ENCODE data around the gene INPP5E.

INPP5E gene

GRCh38 chr9:136442265-136442664 is 2.6 kb upstream of the INPP5E start:
- Histone ChIP-seq H2AFZ (ENCODE audit: low read length) (no peak overlapping the region), H3K9me2 (ENCODE audit: low read depth, low read length) (no peaks in the 10 kb centered on the region), H3K4me2 (ENCODE audit: low read length) (no peak overlapping the region), H3K27me3 (ENCODE audit: insufficient read depth, low read length) (no peaks in the 10 kb centered on the region), H3K4me3 (ENCODE audit: low read depth, low read length, poor library complexity, severe bottlenecking) (no peak overlapping the region), H3K4me1 (ENCODE audit: insufficient read depth, low read length, severe bottlenecking) (peaks cover 23% of the 10 kb centered on the region), H3K36me3 (ENCODE audit: insufficient read depth, low read length) (peaks cover 61% of the 10 kb centered on the region), H3K9ac (ENCODE audit: low read length) (no peak overlapping the region), H3K79me2 (ENCODE audit: insufficient read depth, low read length) (no peaks in the 10 kb centered on the region), H4K20me1 (ENCODE audit: insufficient read depth, low read length) (no peaks in the 10 kb centered on the region), H3K9me3 (ENCODE audit: low read length) (no peaks in the 10 kb centered on the region), H3K27ac (ENCODE audit: low read depth, low read length, poor library complexity, severe bottlenecking) (no peak overlapping the region), H3F3A (ENCODE audit: insufficient read depth, low read length) (no peaks in the 10 kb centered on the region)
- no peak for TF ChIP-seq EZH2 (IDR thresholded peaks at IDR 0.05; ENCODE audit: borderline replicate concordance, low read length)
- TF ChIP-seq, protein P1, sequence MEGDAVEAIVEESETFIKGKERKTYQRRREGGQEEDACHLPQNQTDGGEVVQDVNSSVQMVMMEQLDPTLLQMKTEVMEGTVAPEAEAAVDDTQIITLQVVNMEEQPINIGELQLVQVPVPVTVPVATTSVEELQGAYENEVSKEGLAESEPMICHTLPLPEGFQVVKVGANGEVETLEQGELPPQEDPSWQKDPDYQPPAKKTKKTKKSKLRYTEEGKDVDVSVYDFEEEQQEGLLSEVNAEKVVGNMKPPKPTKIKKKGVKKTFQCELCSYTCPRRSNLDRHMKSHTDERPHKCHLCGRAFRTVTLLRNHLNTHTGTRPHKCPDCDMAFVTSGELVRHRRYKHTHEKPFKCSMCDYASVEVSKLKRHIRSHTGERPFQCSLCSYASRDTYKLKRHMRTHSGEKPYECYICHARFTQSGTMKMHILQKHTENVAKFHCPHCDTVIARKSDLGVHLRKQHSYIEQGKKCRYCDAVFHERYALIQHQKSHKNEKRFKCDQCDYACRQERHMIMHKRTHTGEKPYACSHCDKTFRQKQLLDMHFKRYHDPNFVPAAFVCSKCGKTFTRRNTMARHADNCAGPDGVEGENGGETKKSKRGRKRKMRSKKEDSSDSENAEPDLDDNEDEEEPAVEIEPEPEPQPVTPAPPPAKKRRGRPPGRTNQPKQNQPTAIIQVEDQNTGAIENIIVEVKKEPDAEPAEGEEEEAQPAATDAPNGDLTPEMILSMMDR (IDR thresholded peaks at IDR 0.05; ENCODE audit: low read length): no peak

DNA sequence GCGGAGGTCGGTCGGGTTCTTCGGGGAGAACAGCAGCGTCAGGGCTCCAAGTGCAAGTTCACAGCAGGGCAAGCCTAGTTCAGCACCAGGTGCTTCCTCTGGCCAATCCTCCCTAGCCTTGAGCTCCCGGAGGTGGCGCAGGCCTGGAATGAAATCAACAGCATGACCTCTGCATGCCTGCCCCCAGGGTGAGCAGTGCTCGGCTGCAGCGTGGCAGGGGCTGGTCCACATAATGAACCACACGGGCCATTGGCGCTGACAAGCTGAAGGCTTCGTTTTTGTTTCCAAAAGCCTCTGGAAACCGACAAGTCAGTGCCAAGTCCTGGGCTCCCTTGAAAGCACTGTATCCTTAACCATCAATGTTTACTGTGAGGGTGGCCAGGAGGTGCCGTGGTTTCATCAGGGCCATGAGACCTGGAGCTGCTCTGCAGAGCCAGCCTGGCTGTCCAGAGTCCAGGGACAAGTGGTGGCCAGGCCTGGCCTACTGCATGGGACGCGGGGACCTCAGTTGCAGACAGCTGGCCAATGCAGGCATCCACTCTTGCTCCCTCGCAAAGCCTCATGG is 2.1 kb upstream of the INPP5E start:
- Histone ChIP-seq H4K20me1 (ENCODE audit: insufficient read depth, low read length) (no peaks in the 10 kb centered on the region), H3K4me1 (ENCODE audit: insufficient read depth, low read length, severe bottlenecking) (peaks cover 28% of the 10 kb centered on the region), H3K9me2 (ENCODE audit: low read depth, low read length) (no peaks in the 10 kb centered on the region), H3K79me2 (ENCODE audit: insufficient read depth, low read length) (no peaks in the 10 kb centered on the region), H3K4me2 (ENCODE audit: low read length) (no peak overlapping the region), H3K36me3 (ENCODE audit: insufficient read depth, low read length) (peaks cover 56% of the 10 kb centered on the region), H3K27me3 (ENCODE audit: insufficient read depth, low read length) (no peaks in the 10 kb centered on the region), H3F3A (ENCODE audit: insufficient read depth, low read length) (no peaks in the 10 kb centered on the region), H3K27ac (ENCODE audit: low read depth, low read length, poor library complexity, severe bottlenecking) (no peak overlapping the region), H3K9ac (ENCODE audit: low read length) (no peak overlapping the region), H2AFZ (ENCODE audit: low read length) (no peak overlapping the region), H3K4me3 (ENCODE audit: low read depth, low read length, poor library complexity, severe bottlenecking) (no peak overlapping the region), H3K9me3 (ENCODE audit: low read length) (no peaks in the 10 kb centered on the region)
- TF ChIP-seq EZH2 (IDR thresholded peaks at IDR 0.05; ENCODE audit: borderline replicate concordance, low read length): no peak
- TF ChIP-seq, protein P1 (IDR thresholded peaks at IDR 0.05; ENCODE audit: low read length): no peak

DNA sequence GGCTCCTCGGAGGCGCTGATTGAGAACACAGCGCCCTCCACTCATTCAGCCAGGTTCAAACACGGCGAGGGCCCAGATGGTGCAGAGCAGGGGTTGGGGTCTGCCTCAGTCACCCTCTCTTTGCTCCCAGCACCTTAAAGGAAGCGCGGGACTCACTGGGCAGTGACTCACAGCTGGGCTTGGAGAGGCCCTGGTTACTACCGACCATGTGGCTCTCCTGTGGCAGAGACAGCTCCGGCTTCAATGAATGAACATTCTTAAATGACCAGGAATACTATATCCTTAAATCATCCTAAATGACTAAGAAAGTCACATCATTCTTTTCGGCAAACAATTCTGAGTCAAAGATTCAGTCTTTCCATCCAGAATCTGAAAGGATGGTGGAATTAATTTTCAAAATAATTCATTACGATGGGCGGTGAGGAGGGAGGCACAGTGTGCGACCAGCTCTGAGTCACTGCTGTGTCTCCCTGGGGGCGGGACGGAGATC is 1.6 kb upstream of the INPP5E start:
- no peak overlapping the region for H2AFZ ChIP-seq (ENCODE audit: low read length)
- no peak overlapping the region for H3K27ac ChIP-seq (ENCODE audit: low read depth, low read length, poor library complexity, severe bottlenecking)
- no peak overlapping the region for H3K4me2 ChIP-seq (ENCODE audit: low read length)
- no peaks in the 10 kb centered on the region for H3F3A ChIP-seq (ENCODE audit: insufficient read depth, low read length)
- no peak overlapping the region for H3K4me3 ChIP-seq (ENCODE audit: low read depth, low read length, poor library complexity, severe bottlenecking)
- TF ChIP-seq EZH2 (IDR thresholded peaks at IDR 0.05; ENCODE audit: borderline replicate concordance, low read length): no peak
- H3K27me3 ChIP-seq (ENCODE audit: insufficient read depth, low read length): no peaks in the 10 kb centered on the region
- no peaks in the 10 kb centered on the region for H3K9me3 ChIP-seq (ENCODE audit: low read length)
- peaks cover 51% of the 10 kb centered on the region for H3K36me3 ChIP-seq (ENCODE audit: insufficient read depth, low read length)
- no peaks in the 10 kb centered on the region for H4K20me1 ChIP-seq (ENCODE audit: insufficient read depth, low read length)
- peaks cover 30% of the 10 kb centered on the region for H3K4me1 ChIP-seq (ENCODE audit: insufficient read depth, low read length, severe bottlenecking)
- no peaks in the 10 kb centered on the region for H3K79me2 ChIP-seq (ENCODE audit: insufficient read depth, low read length)
- H3K9me2 ChIP-seq (ENCODE audit: low read depth, low read length): no peaks in the 10 kb centered on the region
- no peak overlapping the region for H3K9ac ChIP-seq (ENCODE audit: low read length)
